ENCODE data around the gene CDK19.

The CDK19 gene

GRCh38 chr6:110658631-110659211 lies 156.5 kb downstream of the CDK19 start:
- no peak for TF ChIP-seq CTCF (IDR thresholded peaks at IDR 0.05)

GRCh38 chr6:110656492-110656891 lies 158.8 kb downstream of the CDK19 start:
- no peak for TF ChIP-seq CTCF (IDR thresholded peaks at IDR 0.05)

- no peak for TF ChIP-seq CTCF (IDR thresholded peaks at IDR 0.05)
These were observed 159.4 kb downstream of the CDK19 start for GRCh38 chr6:110655821-110656220.

- TF ChIP-seq CTCF (IDR thresholded peaks at IDR 0.05): no peak
These were observed 161.0 kb downstream of the CDK19 start for GRCh38 chr6:110654096-110654820.

- TF ChIP-seq CTCF (IDR thresholded peaks at IDR 0.05): no peak
These were observed 161.9 kb downstream of the CDK19 start for GRCh38 chr6:110653381-110653780.

- no peak for TF ChIP-seq CTCF (IDR thresholded peaks at IDR 0.05)
These were observed 162.7 kb downstream of the CDK19 start for GRCh38 chr6:110652520-110652919.

GRCh38 chr6:110650755-110651154 lies 164.5 kb downstream of the CDK19 start:
- no peak for TF ChIP-seq CTCF (IDR thresholded peaks at IDR 0.05)
